Measurements from ENCODE around the gene MIOX.

MIOX gene

DNA sequence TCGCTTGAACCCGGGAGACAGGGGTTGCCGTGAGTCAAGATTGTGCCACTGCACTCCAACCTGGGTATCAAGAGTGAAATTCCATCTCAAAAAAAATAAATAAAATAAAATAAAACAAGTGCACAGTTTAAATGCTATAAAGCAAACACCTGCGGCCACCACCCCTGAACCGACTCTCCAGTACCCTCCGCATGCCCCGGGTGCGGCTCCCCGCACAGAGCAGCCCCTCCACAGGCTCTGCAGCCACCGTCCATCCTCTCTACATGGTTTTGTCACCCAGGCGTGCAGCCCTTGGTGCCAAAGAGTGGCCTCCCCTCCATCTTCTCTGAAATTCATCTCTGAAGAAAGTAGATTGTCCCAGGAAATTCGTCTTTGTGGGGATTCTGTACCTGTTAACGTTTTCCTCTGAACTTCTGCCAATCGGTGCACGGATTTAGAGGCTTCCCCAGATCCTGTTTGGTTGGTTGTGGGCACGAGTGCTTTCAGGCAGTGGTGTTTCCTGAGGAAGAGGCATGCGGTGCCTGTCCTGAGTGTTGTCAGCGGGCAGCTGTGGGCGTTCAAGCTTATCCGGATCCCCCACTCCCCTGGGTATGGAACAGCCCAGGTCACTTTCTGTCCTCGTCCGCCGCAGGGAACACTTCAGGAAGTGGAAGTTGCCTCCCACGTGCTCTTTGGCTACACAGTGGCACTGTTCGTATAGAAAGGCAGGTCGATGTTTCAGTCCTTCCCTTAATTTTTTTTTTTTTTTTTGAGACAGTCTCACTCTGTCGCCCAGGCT lies 4.1 kb downstream of the MIOX start:
- DNase-seq (ENCODE audit: low read depth): no peak

DNA sequence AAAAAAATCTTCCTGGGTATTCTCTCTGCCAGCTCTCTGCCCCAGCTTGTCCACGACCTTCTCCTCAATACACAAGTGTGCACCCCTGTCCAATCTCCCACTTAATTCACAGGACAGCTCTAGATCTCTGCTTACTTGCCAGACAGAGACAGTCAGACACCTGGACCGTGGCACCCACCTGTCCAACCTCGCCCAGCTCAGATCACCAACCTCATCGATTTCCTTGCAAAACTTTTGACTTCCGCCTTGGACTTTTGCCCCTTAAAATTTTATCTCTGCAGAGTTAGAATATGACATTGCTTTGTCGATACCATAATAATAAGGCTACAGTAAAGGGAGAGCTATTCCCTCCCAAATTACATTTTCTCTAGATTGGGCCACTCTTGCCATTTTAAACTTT lies 10.4 kb downstream of the MIOX start:
- DNase-seq (ENCODE audit: low read depth): no peak

DNA sequence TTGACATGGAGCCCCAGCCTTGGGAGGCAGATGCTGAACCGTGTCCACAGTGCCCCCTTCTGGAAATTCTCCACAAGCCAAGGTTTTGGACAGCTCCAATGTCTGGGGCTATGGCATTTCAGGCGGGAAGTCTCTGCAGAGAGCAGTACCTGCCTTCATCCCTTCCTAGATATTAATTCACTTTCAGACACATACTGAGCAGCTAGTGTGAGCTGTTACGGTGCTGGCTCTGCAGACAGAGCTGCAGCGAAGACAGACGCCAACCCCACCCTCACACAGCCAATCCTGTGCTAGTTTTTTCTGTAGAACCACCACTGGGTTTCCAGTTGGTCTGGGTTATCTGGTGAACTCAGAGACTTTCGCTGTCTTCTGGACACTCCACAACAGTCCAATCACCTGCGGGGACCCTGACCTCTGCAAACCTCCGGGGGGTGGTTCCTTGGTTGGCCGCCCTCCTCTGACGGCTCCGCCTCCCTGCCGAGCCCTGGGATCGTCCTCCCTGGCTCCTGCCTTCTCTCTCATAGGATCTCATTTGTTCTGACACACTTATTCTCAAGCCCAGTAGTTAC lies 11.7 kb downstream of the MIOX start:
- no peak for DNase-seq (ENCODE audit: low read depth)

DNA sequence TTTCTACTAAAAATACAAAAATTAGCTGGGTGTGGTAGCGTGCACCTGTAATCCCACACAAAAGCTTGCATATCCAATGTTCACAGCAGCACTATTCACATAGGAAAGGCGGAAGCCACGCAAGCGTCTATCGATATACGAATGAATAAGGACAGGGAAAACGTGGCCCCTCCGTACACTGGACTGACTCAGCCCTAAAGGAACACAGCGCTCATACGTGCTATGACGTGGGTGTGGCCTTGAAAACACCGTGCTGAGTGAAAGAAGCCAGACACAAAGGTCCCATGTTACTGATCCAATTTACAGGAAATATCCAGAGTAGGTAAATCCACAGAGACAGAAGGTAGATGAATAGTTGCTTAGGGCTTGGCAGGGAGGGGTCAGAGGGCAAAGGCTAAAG lies 13.8 kb downstream of the MIOX start:
- DNase-seq (ENCODE audit: low read depth): no peak

DNA sequence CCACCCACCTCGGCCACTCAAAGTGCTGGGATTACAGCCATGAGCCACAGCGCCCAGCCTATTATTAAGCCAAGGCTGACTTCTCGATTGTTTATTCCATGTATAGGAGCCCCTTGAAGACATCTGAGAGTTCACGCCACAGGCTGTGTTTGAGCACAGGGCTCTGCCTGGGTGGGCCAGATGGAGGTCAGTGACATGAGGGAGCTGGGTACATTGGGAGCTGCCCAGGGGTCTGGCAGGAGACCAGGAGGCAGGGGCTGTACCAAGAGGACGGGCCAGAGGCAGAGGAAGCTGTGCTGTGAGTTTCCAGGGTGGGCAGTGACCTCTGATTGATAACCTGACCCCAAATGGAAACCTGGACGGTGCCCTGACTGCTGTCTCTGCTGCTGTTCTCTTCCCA lies 15.4 kb downstream of the MIOX start:
- DNase-seq (ENCODE audit: low read depth): no peak

DNA sequence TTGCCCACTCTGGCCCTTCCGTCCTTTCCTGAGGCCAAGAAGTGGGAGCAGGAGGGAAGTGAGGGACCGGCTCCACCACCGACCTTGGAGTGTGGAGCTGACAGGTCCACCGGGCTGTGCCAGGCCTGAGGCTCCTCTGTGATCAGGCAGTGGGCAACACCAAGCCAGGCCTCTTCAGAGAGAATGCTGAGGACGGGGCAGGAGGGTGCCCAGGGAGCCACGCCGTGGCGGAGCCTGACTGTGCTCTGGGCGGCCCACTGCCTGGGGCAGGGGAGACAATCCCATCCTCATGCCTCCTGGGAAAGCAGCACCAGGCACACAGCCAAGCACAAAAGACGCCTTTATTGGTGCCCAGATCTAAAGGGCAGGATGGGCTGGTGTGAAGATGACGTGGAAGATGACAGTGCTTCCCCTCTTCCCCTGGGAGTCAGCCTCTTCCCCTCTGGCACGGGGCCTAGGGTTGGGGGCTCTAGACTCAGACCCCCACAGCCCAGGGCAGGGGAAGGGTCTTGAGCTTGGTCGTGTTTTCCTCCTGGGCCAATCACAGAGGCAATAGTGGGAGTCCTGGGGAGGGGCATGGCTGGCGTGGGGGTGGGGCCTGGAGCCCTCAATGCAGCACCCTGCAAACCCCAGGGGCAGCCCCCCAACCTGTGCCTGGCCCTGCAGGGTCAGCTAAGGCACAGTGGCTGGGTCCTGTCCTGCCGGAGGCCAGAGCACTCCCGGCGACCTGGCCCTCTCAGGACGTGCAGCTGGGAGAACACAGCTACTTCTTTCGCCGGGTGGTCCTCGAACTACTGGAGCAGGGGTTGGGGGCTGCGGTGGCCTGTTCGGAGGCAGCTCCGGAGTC lies 16.2 kb downstream of the MIOX start:
- no peak for DNase-seq (ENCODE audit: low read depth)

DNA sequence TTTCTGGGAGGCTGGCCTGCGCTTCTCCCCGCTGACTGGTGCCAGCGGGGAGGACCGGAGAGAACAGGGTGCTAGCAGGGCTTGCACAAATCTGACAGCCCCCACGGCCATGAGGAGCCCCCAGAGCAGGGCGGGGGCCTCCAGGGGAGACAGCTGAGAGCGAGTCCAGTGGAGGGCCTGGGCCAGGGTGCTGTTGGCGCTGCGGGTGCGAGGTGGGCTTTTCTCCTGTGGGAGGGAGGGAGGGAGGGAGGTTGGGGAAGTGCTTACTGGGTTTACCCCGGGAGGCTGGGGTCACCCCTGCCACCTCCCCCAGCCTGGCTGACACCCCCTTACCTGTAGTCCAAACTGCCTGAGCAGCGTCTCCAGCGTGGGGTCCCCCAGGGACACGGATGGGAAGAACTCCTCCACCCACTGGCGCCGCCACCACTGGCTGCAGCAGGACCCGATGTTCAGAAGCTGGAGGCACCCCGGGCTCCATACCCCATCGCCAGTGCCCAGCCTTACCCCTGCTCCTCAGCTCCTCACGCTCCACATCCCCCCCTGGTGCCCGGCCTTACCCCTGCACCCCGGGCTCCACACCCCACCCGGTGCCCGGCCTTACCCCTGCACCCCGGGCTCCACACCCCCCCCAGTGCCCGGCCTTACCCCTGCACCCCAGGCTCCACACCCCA lies 17.0 kb downstream of the MIOX start:
- DNase-seq (ENCODE audit: low read depth): no peak

DNA sequence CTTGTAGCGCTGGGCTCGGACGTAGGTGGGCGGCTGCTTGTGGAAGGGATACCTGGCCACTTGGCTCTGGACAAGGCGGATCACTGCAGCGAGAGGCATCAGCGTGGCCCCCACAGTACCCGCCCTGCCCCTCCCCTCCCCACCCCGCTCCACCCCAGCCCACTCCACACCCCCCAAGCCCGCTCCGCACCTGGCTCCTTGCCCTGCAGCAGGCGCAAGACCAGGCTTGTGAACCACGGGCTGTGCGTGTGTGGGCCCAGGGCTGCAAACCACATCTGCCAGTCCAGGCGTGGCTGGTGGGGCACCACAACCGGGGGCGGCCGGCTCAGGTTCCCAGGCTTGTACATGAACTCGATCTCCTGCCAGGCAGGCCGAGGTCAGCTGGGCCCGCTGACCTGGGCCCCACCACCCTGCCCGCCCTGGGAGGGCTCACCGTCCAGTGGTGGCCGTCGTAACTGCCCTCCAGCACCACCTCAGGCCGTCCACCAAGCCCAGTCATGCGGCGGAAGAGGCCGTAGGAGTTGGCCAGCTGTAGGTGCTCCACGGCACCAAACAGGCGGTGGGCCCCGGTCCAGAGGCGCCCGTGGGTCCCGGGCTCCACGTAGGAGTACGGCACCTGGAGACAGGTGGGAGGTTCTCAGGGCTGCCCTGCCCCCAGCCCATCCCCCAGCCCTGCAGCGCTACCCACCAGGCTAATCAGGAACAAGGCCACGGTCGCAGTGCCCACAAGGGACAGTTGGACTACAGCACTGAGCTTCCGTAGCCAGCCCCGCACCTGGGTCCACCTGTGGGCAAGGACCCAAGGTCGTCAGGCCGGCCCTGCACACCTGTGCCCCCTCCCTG lies 17.9 kb downstream of the MIOX start:
- no peak for DNase-seq (ENCODE audit: low read depth)

DNA sequence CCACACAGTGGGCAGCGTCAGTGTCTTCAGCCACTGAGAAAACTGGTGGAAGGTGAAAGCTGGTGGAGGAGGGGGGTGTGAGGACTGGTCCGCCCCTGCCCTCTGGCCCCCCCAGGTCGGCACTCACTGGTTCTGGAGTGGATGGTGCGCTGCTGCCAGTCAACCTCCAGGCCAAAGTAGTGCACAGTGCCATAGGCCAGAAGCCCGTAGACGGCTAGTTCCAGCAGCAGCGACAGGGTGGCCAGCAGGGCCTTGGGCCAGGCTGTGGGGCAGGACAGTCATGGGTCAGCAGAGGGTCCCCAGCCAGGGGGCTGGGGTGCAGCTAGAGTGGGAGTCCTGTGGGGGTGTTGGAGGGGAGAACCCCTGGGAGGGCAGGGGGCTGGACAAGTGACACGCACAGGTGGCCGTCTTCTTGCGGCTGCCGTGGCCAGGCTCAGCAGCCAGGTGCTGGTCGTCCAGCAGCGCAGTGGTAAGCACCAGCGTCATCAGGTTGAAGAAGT lies 18.7 kb downstream of the MIOX start:
- DNase-seq (ENCODE audit: low read depth): no peak

DNA sequence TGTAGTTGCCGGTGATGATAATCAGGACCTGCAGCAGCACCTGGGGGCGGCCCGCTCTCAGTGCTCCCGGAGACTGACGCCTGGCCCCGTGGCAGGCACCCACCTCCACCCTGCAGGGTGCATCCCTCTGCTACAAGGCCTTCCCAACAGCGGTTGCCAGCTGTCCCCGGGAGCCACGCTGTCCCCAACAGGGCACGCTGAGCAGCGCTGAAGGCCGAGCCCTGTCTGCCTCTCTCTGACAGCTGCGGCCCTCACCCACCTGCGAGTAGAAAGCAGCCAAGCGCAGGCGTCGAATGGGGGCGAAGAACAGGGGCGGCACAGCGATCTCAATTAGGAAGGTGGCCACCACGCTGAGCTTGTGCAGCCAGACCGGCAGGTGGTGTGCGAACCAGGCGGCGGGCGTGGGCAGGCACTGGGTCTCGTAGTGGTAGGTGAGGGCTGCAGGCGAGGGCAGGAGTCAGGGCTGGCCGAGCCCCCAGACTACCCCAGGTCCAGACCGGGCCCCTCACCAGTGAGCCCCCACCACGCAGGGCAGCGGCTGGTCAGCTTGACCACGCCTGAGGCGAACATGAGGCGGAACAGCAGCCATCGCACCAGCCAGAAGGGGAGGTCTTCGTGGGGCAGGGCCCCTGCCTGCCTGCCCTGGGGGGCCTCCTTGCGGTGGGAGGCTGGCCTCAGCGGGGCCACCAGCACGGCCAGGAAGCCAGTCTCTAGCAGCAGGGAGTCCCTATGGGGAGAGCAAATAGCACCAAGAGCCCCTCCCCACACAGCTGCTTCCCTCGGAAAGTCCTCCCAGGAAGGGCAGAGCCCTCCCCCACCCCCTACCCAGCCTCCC lies 19.3 kb downstream of the MIOX start:
- DNase-seq (ENCODE audit: low read depth): no peak

DNA sequence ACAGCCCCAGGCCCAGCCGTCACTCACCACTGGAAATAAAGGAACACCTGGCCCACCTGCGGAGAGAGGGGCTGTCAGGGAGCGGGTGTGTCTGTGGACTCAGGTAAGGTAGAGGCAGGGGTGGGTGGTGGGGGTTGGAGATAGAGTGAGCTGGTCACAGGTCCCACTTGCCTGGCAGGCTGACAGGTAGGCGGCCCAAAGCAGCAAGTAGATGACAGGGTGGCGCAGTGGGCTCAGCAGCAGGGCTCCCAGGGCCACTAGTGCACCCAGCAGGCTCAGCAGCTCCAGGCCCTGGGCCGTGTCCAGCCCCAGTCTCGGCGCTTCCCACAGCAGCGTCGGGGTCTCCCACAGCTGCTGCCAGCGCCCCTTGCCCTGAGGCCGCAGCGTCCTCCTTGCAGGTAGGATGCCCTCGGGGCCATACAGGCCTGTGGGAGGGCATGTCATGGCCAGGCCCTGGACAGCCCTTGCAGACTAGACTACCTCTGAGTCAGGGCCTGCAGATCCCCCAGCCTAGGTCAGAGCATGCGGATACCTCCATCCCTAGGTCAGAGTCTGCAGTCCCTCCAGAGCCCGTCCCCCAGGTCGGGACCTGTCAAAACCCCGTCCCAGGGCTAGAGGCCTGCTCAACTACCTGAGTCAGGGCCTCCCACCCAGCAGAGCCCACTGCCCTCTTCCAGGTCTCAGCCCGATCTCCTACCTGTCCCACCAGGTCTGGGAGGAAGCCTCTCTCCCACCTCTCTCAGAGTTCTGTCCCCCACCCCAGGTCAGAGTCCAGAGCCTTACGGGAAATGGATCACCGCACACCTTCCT lies 20.2 kb downstream of the MIOX start:
- no peak for DNase-seq (ENCODE audit: low read depth)

DNA sequence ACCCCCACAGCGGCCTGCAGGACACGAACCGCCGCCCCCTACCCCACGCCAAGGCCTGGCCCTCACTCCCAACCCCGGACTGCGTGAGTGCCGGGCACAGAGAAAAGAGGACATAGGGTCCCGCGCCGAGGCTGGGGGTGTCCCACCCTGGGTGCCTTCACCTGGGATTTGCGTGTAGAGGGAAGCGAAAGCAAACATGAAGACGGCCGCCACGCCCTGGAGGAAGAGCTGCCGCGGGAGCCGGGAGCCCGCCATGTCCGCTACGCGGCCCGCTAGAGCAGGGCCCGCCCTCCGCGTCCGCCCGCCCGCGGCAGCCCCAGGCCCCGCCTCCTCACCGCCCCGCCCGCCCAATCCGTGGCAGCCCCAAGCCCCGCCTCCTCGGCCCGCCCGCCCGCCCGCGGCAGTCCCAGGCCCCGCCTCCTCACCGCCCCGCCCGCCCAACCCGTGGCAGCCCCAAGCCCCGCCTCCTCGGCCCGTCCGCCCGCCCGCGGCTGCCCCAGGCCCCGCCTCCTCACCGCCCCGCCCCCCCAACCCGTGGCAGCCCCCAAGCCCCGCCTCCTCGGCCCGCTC lies 20.8 kb downstream of the MIOX start, which contains the start of gene LMF2:
Gene LMF2 (minus strand): TSS at position 282 of the 570 bp plus-strand sequence. CDS start 27 bp downstream, at position 255.
- DNase-seq (ENCODE audit: low read depth): no peak

DNA sequence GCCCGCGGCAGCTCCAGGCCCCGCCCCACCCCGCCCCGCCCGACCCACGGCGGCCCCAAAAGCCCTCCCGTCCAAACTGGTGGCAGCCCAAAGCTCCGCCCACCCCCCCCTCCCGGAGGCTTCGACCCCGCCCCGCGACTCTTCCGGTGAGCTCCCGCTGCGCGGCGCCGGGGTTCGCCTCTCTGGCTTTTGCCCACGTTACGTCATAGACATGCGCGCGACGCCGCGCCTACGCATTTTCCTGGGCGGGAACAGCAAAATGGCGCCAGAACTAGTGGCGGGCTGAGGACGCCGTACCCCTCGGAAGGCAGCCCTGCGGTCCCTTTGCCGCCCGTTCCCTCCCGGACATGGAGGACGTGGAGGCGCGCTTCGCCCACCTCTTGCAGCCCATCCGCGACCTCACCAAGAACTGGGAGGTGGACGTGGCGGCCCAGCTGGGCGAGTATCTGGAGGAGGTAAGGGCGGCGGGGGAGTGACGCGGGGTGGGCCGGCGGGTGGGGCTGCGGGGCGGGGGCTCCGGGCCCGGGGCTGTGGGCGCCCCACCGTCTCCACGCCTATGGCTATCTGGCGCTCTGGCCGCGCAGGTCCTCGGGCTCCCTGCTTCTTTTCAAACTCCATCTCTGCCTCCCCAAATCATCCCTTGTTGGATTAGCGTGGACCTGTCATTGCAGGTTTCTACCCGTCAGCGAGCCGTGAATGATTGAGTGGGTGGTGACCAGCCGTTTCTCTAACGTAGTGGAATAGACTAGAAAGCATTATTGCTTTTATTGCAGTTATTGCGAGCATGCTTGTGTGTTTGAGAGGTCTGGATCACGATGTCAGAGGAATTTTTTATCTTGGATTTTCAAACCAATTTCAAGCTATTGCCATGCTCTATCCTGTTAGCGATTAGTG lies 21.6 kb downstream of the MIOX start, which contains the start of gene NCAPH2:
Gene NCAPH2 (plus strand): TSS at position 234 of the 894 bp plus-strand sequence. CDS start 114 bp downstream, at position 348.
- DNase-seq (ENCODE audit: low read depth): no peak

DNA sequence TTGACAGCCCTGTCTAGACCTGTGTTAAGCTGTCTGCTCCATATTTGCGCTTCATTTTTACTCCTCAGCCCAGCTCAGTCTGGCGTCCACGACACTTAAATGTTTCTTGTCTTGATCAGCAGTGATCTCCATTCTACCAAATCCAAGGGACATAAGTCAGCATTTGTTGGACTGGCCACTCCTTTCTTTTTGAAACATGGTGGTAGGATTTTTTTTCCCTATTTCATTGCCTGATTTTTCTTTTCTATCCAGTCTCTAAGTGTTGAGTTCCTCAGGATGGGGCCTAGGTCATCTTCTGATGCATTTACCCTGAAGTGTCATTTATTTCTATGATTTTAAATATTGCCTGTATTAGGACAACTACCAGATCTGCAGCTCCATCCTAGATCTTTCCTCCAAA lies 22.2 kb downstream of the MIOX start:
- DNase-seq (ENCODE audit: low read depth): no peak

DNA sequence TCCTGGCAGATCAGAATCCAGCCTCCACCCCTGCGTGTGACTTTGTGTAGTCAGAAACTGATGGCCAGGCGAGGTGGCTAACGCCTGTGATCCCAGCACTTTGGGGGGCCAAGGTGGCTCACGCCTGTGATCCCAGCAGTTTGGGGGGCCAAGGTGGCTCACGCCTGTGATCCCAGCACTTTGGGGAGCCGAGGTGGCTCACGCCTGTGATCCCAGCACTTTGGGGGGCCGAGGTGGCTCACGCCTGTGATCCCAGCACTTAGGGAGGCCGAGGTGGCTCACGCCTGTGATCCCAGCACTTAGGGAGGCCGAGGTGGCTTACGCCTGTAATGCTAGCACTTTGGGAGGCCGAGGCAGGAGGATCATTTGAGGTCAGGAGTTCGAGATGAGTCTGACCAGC lies 26.5 kb downstream of the MIOX start:
- DNase-seq (ENCODE audit: low read depth): no peak

DNA sequence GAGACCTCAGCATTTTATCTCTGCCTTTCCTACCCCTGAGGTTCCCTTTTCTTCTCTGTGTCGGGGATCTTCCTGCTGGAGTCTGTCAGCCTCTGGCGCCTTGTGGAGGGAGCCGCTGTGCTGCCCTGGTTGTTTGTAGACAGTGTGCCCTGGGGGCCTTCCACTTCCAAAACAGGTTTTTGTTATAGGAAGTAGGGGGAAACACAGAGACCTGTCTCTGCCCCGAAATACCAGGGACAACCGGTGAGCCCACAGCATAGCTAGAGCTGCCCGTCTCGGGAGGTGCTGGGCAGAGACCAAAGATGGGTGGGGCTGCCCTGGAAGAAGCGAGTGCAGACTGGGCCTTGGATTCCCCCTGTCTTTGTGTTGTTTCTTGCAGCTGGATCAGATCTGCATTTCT lies 29.4 kb downstream of the MIOX start:
- no peak for DNase-seq (ENCODE audit: low read depth)

DNA sequence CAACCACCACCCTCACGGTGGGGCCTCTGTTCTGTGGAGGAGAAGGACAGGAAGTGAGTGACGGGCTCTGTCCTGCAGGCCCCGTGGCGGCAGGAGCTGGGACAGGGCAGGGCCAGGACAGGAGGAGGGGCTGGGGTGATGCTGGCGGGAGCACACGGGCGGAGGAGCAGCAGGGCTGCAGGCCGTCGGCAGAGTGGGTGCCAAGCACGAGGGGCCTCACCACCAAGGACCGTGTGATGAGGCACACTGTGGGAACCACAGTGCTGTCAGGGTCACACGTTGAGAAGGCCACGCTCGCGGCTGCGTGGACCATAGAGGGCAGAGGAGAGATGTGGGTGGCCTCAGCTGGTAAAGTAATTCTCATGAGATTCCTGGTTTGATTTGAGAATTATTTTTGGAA lies 30.2 kb downstream of the MIOX start:
- no peak for DNase-seq (ENCODE audit: low read depth)
